GM19467 (cell line): ENCODE results near the gene COL6A3.

Experiments used
- ATAC-seq: cut with Tn5 transposase; IDR thresholded peaks from one replicate; pipeline ENCODE4 v1.9.1; 2021; ENCODE audit warnings: mild to moderate bottlenecking, moderate library complexity; ENCODE audit not compliant: unreplicated experiment

COL6A3 gene

DNA sequence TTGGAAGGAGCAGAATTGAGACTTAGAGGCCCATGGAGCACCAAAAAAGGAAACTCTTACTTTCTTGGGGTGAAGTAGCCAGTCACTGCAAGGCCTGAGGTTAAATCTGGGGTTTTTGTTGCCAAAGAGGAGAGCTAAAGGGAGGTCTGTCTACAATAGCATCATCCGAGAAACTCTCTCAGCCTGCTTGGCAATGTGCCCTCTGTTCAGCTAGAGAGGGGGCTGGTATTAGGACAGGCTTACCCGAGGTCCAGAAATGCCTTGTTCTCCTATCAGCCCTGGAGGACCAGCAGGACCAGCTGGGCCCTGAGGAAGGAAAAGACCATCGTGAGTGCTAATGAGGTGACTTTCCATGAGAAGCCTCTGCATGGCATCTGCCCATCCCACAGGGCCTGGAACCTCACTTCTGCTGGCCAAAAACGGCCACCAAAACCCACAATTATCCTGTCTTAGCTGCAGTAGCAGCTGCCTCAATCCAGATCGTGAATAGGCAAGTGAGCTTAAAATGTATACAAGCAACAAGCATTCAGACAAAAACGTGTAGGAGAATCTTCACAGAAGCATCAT, 61.6 kb downstream of the COL6A3 start:
- no peak for ATAC-seq

DNA sequence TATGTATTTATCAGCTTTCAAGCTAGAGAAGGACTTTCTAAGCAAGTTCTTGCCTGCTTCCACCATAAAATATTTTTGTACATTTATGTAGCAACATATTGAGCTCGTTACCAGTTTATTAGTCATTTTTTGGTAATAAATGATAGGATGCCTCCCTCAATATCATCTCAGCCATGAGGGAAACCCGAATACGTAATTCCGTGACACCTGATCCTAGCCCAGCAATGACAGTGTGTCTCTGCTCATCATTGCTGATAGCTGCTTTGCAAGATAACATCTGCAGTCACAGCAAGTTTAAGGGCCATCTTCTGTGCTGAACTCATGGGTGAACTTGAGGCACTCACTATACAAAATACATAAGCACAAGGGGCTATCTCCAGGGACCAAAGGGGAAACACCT, 62.2 kb downstream of the COL6A3 start:
- ATAC-seq = no peak

DNA sequence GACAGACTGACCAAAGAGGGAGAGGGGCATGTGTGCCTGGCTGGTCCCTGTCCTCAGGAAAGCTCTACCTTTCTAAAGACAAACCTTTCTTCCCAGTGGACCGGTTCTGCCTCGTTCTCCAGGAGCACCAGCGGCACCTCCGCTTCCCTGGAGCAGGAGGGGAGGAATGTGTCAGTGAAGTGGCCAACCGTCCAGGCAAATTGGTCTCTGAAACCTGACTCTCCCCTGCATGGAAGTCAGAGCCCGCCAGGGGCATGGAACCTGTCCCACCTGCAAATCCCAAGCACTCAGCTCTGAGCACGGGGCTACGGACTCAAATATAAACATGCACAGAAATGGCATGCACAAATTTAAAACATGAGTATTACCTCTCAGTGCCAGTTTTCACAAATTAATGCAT, 62.9 kb downstream of the COL6A3 start:
- ATAC-seq = no peak

DNA sequence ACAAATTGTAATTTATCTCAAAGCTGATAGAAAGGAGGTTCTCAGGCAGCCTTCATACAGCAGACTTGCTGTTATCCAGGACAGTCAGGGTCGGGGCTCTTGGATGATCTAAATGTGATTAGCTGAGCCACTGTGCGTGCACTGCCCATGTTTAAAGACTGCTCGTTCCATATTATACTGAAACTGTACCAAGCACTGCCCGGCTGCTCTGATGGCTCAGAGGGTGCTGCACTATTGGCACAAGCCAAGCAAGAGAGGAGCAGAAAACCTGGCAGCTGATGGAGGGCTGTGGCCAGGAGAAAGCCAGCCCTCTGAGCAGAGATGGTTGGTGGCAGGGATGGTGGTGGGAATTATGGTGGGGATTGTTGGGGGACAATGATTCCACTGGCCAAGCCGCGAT, 63.4 kb downstream of the COL6A3 start:
- ATAC-seq = no peak

DNA sequence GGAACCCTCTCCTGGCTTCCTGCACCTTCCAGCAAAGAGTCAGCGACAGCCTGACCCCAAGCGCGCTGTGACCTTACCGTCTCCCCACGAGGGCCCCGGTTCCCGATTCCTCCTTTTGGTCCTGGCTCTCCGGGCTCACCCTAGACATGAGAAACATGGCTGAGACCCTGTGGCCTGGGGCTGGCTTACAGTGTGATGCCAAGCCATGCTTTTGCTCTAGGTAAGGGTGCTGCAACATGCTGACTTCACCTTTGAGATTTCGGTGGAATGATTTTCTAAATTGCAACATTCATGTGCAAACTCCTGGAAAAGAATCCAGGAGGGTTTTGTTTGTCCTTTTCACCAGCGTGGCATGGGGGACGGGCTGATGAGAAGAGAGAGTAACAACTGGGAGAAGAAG, 63.9 kb downstream of the COL6A3 start:
- ATAC-seq = no peak

DNA sequence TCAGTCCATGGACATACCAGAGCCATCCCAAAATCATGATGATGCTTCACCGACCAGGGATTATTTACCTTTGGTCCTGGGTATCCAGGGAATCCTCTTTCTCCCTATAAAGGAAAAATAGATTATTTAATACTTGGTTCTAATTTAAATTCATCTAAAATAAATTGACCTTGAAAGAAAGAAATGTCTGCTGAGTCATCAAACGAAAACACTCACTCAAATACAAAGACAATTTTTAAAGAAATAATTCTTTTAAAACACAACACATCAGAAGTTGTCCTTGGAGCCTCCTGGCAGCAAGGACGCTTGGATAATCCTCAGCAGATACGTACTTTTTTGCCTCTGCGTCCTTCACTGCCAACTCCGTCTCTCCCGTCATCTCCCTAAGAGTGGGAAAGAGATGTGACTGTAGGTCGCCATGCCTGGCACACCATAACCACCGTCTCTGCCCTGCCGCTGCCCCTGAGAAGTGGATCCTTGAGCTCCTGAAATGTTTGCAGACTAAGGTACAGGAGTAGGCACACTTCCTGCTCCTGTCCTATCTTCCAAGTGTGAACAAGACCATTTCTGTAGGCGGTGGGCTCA, 65.6 kb downstream of the COL6A3 start:
- no peak for ATAC-seq

DNA sequence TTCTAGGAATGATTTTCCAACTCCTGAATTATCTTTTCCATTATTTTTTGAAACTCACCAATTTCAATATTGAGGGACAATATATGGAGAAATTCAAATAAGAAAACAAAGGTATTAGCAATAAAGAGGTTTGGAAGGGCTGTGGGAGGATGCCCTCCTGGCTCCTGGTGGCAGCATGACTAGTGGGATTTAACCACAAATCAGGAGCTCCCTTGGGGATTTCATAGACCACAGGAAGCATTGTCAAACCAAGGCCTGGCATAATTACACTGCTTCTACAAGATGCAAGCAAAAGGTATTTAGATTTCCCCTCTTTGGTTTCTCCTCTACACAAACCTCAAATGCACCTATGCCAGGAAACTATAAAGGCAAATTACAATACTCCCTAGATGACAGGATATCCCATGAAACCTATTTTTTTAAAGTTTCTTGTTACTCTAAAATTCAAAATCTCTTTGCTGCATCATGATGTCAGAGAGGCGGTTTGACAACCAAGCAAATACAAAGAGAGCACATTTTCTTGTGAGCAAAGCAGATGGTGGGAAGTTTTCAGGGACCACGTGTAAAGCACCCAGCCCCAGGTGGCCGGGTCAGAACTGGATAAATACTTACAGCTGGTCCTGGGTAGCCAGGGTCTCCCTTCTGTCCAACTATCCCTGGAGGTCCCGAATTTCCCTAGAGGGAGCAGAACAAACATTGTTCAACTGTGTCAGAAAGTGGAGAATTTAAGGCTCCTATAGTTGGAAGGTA, 67.9 kb downstream of the COL6A3 start:
- no peak for ATAC-seq

DNA sequence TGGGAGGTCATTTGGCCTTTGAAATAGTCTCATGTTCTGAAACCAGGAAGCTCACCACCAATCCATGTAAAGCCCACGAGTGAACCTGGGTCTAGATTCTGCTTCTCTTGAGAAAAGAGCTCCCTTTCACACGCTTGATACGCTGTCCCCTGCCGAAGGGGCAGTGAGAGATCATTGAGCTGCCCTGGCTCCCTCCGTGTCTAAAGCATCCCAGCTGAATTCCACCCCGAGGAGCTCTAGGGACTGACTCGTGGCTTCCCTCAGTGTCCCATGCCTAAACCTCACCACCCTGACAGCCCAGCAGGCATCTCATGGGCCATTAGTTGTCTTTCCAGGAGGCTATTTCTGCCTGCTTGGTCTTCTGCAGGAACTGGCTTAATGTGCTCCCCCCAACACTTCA, 68.6 kb downstream of the COL6A3 start:
- no peak for ATAC-seq

DNA sequence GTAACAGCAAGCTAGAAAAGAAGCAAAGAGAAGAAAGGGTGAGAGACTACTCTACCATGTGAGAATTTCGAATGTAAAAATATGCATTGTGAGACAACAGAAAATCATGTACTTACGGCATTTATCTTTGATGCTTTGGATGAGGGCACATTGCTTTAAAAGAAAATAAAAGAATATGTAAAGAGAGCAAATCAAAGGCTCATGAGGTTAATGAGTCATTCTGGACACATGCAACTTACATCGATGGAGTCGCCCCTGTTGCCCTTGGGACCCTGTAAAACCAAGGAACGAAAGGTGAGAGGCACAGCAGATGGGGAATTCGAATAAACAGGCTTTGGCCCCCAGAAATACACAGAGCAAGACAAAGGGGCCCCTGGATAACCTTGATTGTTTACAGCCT, 69.0 kb downstream of the COL6A3 start:
- no peak for ATAC-seq

DNA sequence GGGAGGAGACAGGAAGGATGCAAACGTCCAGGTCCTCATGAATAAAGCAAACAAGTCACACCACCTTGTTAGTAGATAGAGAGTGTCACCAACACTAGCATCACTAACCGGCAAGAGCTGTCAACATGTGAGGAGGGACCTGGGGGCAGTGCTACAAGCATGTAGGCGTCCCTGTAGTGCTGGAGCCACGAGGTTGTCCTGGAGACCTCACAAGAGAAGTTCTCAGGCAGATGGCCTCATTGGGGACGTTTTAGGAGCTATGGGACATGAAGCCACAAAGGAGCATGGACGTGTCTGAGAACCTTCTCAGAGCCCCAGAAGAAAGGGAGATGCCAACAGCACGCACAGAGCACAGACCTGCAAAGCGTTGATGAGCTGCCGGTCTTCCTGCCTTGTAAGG, 70.0 kb downstream of the COL6A3 start:
- no peak for ATAC-seq

DNA sequence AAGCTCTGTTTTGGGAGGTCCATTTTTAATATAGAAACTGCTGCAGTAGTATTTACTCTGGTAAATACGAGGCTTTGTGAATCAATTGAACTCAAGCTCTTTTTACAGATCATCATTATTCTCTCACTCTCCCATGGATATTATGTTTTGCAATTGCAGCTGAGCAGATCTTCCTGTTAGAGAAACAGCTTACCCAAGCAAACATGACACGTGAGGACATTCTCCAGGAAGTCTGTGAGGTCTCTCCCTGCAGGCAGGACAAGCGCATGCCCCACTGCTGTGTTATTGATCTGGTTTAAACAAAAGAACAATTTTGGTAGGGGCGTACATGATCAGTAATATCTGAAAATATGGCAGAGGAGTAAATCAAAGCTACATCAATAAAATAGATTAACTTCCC, 72.1 kb downstream of the COL6A3 start:
- no peak for ATAC-seq

DNA sequence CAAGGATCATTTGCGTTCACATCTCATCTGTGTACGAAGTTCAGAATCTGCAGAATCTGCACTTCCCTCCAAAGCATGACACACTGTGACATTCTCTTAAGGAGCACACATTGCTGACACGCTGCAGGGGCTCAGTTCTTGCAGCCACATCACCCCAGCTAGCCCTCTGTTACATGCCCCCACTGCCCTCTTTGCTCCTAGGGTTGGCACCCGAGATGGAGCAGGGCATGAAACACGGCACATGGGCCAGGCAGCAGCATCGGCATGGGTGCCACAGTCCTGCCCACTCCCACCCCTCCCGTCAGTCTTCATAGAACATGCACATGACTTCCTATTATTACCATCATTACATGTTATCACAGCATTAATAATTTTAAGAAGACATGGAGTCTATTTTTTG, 76.4 kb downstream of the COL6A3 start:
- ATAC-seq = no peak

DNA sequence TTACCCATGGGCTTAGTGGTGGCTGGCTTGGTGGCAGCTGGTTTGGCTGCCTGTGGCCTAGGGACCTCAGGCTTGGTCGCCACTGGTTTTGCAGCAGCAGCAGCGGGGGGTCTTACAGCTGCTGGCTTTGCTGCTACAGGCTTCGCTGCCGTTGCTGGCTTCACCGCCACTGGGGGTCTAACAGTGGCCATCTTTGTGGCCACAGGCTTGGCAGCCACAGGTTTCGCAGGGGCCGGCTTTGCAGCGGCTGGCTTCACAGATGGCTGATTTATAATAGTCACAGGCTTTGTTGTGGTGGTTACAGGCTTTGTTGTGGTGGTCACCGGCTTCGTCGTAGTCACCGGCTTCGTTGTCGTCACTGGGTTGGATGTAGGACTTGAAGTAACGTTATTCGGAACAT, 77.8 kb downstream of the COL6A3 start:
- no peak for ATAC-seq

DNA sequence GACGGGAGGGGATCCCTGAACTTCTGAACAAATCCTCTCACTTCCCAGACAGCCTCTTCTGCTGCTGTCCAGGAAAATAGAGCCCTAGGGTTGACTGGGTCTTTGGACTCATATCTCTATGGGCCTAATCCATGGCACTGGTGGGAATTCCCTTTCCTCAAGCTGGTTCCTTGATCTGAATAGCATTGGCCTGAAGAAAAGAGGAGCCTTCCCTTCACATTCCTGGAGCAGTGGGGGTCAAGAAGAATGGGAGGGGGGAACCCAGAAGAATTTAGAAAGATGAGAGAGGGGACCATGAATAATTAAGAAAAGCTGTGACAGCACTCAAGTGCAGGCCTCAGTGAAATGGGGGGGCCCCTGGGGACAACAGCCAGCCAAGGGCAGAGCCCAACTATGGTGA, 80.2 kb downstream of the COL6A3 start:
- ATAC-seq = no peak

DNA sequence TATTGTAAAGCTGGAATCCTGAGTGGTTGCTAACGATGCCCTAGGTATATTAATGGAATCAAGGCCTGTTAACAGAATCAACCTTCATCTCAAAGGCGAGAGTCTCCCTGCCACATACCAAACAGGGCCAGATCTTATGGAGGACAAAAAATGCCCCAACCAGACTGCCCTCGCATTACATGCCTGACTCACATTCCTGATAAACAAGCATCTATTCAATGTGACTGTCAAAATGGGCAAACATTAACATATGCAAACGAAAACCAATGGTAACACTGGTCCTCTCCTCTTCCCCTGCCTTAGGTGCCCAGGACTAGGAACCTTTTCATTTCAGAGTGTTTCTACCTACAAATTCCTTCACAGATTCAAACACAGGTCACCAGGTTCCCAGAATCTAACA, 83.4 kb downstream of the COL6A3 start:
- no peak for ATAC-seq

DNA sequence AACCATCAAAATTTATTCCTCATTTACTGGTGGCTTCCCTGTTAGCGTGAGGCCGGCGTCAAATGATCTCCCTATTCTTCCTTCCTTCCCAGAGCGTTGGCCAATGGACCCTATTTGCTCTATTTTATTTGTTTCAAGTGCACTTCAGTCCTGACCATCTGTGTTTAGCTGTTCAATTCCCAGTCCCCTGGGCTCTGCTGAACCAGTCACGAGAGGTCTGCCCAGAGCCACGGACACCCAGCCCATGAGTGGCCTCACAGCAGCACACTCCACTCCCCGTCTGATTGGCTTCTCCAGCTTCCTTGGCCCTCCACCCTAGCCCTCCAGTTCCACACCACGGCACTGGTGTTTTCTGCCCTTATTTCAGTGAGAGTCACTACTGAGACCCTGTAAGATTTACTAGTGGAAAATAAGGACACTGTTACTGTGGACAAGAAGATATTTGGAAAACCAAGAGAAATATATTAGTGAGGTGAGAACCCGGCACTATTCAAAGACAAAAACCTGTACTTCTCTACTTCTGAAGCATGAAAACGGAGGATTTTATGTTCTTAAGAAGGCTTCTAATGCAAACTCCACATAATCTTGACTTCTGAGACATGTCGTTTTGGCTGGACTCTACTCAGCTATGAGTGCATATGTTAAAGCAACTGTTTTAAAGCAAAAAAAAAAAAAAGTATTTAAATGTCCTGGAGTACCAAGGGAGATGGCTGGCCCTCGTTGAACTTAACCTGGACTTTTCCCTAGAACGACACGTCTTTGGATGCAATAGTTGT, 86.6 kb downstream of the COL6A3 start:
- no peak for ATAC-seq

DNA sequence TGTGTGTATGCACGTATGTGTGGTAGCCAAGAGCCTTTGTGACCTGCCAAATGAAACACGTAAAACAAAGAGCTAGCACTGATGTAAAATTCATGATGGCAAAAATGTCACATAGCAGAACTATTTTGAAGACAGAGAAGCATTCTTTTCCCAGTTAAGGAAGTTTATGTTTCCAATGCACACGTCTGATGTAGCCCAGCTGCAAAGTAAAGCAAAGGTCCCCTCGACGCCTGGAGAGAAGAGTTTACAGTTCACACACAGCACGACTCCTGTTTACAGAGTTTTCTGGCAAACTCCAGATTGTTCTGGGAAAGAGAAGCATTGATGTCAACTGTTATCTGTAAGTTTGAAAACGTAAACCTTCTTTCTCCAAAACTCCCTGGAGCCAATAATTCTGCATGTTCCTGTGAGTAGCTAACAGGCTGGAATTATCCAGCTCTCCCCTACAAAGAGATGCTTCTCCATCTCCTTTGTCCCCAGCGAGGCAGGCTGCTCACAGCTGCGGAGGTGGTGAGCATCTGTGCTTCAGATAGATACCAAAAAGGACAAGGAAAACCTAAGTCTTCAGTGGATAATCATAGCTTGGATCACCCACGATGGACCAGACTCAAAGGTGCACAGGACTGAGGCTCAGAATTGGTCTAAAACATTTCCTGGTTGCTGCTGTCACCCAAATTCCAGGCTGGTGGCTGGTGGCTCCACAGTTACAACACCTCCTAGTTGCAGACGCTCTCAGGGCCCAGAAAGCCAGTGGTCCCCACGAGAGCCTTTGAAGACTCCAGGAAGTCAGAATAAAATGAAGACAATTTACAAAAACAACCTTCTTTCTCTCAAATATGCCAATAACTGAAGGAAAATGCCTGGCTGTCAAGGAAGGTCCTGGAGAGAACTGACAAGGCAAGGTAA, 87.4 kb downstream of the COL6A3 start:
- ATAC-seq = no peak

DNA sequence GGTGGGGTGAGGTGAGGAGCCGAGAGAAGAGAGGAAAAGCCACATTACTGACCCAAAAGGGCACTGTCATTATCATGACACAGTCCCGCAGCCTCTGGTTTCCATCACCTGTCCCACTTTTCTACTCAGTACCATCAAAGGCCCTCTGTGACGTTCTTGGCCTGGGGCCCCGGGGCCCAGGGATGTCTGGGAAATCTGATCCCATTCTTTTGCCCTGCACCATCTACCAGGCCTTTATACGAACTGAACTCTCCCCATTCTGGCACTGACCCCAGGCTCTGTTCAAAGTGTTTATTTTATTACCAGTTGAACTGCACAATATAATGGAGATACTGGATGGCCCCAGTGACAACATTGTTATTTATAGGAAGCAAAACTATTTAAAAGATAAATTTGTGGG, 89.1 kb downstream of the COL6A3 start:
- ATAC-seq = no peak

DNA sequence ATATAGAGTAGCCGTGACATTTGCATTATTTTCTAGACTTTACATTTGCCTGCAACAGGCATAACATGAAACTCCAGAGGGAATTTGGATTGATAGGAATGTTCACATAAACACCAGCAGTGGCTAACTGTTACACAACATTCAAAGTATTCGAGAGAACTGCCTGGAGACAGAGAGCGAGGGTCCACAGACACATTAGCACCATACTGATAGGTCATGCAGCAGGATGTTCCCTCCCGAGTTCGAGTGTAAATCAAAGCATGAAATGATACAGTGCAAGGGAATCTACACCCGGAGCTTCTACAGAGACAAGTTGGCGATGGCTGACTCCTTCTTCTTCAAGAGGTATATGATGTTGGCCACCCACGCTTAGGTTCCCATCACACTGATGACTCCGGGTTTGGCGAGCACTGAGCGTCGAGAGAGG, 89.5 kb downstream of the COL6A3 start:
- ATAC-seq = no peak

DNA sequence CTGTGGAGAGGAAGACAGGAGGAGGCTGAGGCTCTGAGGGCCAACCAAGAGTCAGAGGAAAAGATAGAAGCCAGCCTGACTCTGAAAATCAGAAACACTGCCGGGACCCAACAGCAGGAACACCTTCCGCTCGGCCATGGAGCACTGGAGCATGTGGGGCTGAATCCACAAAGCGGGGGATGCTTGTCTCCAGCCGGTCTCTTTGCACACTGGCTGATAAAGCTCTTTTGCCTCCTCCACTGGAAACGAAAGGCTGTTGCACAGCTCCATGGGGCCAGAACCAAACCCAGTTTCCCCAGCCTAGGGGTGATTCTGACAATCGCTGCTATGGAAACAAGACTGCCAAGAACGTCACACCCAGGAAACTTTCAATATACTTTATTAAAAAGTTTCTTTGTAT, 90.3 kb downstream of the COL6A3 start:
- no peak for ATAC-seq

DNA sequence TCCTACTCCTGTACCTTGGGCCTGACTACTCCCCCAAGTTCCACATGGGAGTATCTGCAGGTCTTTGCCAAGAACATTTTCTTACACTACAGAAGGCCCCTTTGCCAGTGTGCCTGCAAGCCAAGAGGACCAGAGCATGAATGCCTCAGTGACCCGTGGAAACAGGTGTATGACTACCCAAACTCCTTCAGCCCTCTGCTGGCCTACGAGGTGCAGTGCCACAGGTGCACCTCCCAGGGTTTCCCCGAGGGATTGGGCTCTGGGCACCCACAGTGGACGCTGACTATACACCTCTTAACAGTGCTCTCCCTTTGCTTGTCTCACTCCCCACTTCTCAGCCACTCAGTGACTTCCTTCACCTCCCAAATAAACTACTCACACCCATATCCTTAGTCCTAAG, 91.4 kb downstream of the COL6A3 start:
- no peak for ATAC-seq
